GM12892 (cell line): ENCODE measurements around the gene UGT8.

Source experiments
- POLR2A ChIP-seq: IDR thresholded peaks from 2 replicates; pipeline ENCODE4 v1.6.1; 2011; ENCODE audit warnings: low read depth, low read length, control low read depth
- POLR2AphosphoS5 ChIP-seq: IDR thresholded peaks from 2 replicates; pipeline ENCODE4 v1.6.1; 2011; ENCODE audit warnings: low read depth, low read length, control low read depth

DNA sequence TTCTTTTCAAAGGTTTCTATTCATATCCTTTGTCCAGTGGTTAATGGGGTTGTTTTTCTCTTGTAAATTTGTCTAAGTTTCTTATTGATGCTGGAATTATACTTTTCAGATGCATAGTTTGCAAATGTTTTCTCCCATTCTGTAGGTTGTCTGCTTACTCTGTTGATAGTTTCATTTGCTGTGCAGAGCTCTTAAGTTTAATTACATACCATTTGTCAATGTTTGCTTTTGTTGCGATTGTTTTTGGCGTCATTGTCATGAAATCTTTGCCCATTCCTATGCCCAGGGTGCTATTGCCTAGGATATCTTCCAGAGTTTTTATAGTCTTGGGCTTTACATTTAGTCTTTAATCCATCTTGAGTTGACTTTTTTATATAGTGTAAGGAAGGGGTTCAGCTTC, 21.2 kb upstream of the UGT8 start:
- TF ChIP-seq POLR2A: no peak
- TF ChIP-seq POLR2AphosphoS5: no peak
